H9 (cell line): ENCODE data around the gene KEL. TPM values are rescaled to one million over a fixed set of nuclear protein-coding genes. Genes with fewer than 3 reads are reported as not detected.

Source experiments
- DNase-seq: peaks from one replicate; pipeline ENCODE4 v3.0.0-alpha.2; 2017
- H2AFZ ChIP-seq: one replicate; pipeline ENCODE4 v1.6.1; 2013; ENCODE audit warnings: mild to moderate bottlenecking, low read length, control low read depth, moderate library complexity
- H2AK5ac ChIP-seq: 2 replicates; pipeline ENCODE4 v1.6.1; 2013; ENCODE audit warnings: low read length, control low read depth, mixed read lengths; ENCODE audit not compliant: insufficient read length
- H2BK120ac ChIP-seq: one replicate; pipeline ENCODE4 v1.6.1; 2013; ENCODE audit warnings: low read depth, mild to moderate bottlenecking, low read length, control low read depth, inconsistent platforms; ENCODE audit not compliant: poor library complexity, severe bottlenecking
- H2BK12ac ChIP-seq: 2 replicates; pipeline ENCODE4 v1.6.1; 2013; ENCODE audit warnings: low read length, control low read depth, mixed read lengths, low read depth; ENCODE audit not compliant: insufficient read length
- H2BK15ac ChIP-seq: 2 replicates; pipeline ENCODE4 v1.6.1; 2013; ENCODE audit warnings: low read depth, low read length, control low read depth
- H2BK20ac ChIP-seq: one replicate; pipeline ENCODE4 v1.6.1; 2013; ENCODE audit warnings: low read depth, mild to moderate bottlenecking, low read length, control low read depth, inconsistent platforms; ENCODE audit not compliant: poor library complexity, severe bottlenecking
- H2BK5ac ChIP-seq: 2 replicates; pipeline ENCODE4 v1.6.1; 2013; ENCODE audit warnings: low read length, control low read depth, mixed read lengths; ENCODE audit not compliant: insufficient read length
- H3K14ac ChIP-seq: 2 replicates; pipeline ENCODE4 v1.6.1; 2013; ENCODE audit warnings: low read length, control low read depth; ENCODE audit not compliant: insufficient read depth
- H3K18ac ChIP-seq: 2 replicates; pipeline ENCODE4 v1.6.1; 2013; ENCODE audit warnings: low read depth, mild to moderate bottlenecking, mixed read lengths, low read length, control low read depth; ENCODE audit not compliant: insufficient read length
- H3K23ac ChIP-seq: 2 replicates; pipeline ENCODE4 v1.6.1; 2013; ENCODE audit warnings: low read length, control low read depth, mixed read lengths, low read depth; ENCODE audit not compliant: insufficient read length
- H3K23me2 ChIP-seq: 2 replicates; pipeline ENCODE4 v1.6.1; 2013; ENCODE audit warnings: low read depth, mild to moderate bottlenecking, mixed read lengths, low read length, control low read depth; ENCODE audit not compliant: insufficient read length, poor library complexity, severe bottlenecking
- H3K27ac ChIP-seq: 2 replicates; pipeline ENCODE4 v1.5.1; 2013; ENCODE audit warnings: low read length, control low read depth, mixed read lengths, low read depth; ENCODE audit not compliant: insufficient read length
- H3K27me3 ChIP-seq: 2 replicates; pipeline ENCODE4 v1.6.1; 2013; ENCODE audit warnings: low read length, control low read depth, inconsistent platforms; ENCODE audit not compliant: insufficient read depth
- H3K4ac ChIP-seq: 2 replicates; pipeline ENCODE4 v1.6.1; 2013; ENCODE audit warnings: low read depth, mild to moderate bottlenecking, control low read depth, inconsistent platforms, low read length, moderate library complexity
- H3K4me1 ChIP-seq: 2 replicates; pipeline ENCODE4 v1.6.1; 2013; ENCODE audit warnings: low read length, control low read depth, inconsistent platforms; ENCODE audit not compliant: insufficient read depth
- H3K4me2 ChIP-seq: 2 replicates; pipeline ENCODE4 v1.6.1; 2013; ENCODE audit warnings: low read length, control low read depth, mixed read lengths; ENCODE audit not compliant: insufficient read length, insufficient read depth
- H3K56ac ChIP-seq: 2 replicates; pipeline ENCODE4 v1.6.1; 2013; ENCODE audit warnings: low read depth, mild to moderate bottlenecking, mixed read lengths, low read length, control low read depth; ENCODE audit not compliant: insufficient read length
- H3K79me1 ChIP-seq: 2 replicates; pipeline ENCODE4 v1.6.1; 2013; ENCODE audit warnings: low read depth, mild to moderate bottlenecking, moderate library complexity, low read length, control low read depth, inconsistent platforms; ENCODE audit not compliant: insufficient read depth, poor library complexity, severe bottlenecking
- H3K79me2 ChIP-seq: 2 replicates; pipeline ENCODE4 v1.6.1; 2013; ENCODE audit warnings: low read length, control low read depth, inconsistent platforms; ENCODE audit not compliant: insufficient read depth
- H3K9ac ChIP-seq: 2 replicates; pipeline ENCODE4 v1.6.1; 2013; ENCODE audit warnings: low read length, control low read depth, mixed read lengths; ENCODE audit not compliant: insufficient read length; ENCODE audit errors: extremely low read depth
- H3K9me3 ChIP-seq: one replicate; pipeline ENCODE4 v1.6.1; 2013; ENCODE audit warnings: low read depth, low read length, inconsistent platforms; ENCODE audit not compliant: control insufficient read depth
- H3T11ph ChIP-seq: one replicate; pipeline ENCODE4 v1.6.1; 2013; ENCODE audit warnings: mild to moderate bottlenecking, low read length, control low read depth, inconsistent platforms
- H4K20me1 ChIP-seq: one replicate; pipeline ENCODE4 v1.6.1; 2013; ENCODE audit not compliant: control insufficient read depth, insufficient read length, insufficient read depth
- H4K5ac ChIP-seq: 2 replicates; pipeline ENCODE4 v1.6.1; 2013; ENCODE audit warnings: low read depth, mild to moderate bottlenecking, mixed read lengths, low read length, control low read depth; ENCODE audit not compliant: insufficient read length
- H4K8ac ChIP-seq: replicated peaks from 2 replicates; pipeline ENCODE4 v1.6.1; 2013; ENCODE audit warnings: low read length, control low read depth, mixed read lengths, low read depth; ENCODE audit not compliant: insufficient read length
- H4K91ac ChIP-seq: 2 replicates; pipeline ENCODE4 v1.6.1; 2013; ENCODE audit warnings: low read depth, mild to moderate bottlenecking, moderate library complexity, mixed read lengths, low read length, control low read depth; ENCODE audit not compliant: insufficient read length
- H3K27ac Mint-ChIP-seq, 3 experiments: 2 replicates in 2 of 3; 3 replicates in 1 of 3; pipeline ENCODE4 v1.8.0; 2020 to 2021; ENCODE audit warnings: mixed read lengths in 3 of 3, mild to moderate bottlenecking in 1 of 3, moderate library complexity in 1 of 3
- H3K27me3 Mint-ChIP-seq: 2 replicates; pipeline ENCODE4 v1.8.0; 2021; ENCODE audit warnings: low read depth, mild to moderate bottlenecking, moderate library complexity, mixed read lengths
- H3K36me3 Mint-ChIP-seq, 3 experiments: 2 replicates in 2 of 3; 3 replicates in 1 of 3; pipeline ENCODE4 v1.8.0; 2020 to 2021; ENCODE audit warnings: low read depth in 3 of 3, mixed read lengths in 3 of 3; ENCODE audit not compliant: insufficient read depth in 1 of 3
- H3K4me1 Mint-ChIP-seq, 2 experiments: 2 replicates each; pipeline ENCODE4 v1.8.0; 2020; ENCODE audit warnings: mixed read lengths in 2 of 2
- H3K4me3 Mint-ChIP-seq, 2 experiments: 2 replicates in 1 of 2; 3 replicates in 1 of 2; pipeline ENCODE4 v1.8.0; 2020 to 2021; ENCODE audit warnings: mild to moderate bottlenecking in 2 of 2, mixed read lengths in 2 of 2, moderate library complexity in 1 of 2
- H3K9me3 Mint-ChIP-seq, 2 experiments: 2 replicates in 1 of 2; 3 replicates in 1 of 2; pipeline ENCODE4 v1.8.0; 2020; ENCODE audit warnings: mild to moderate bottlenecking in 2 of 2, mixed read lengths in 2 of 2, moderate library complexity in 1 of 2
- WGBS: extraction: QIAGEN DNeasy Blood & Tissue Kit; methylation state at CpG from one replicate; pipeline ENCODE4 v1.1.7; 2013; ENCODE audit warnings: missing lambda C conversion rate, low lambda C conversion rate, mixed read lengths; ENCODE audit not compliant: insufficient read length; ENCODE audit errors: extremely low coverage; 5-methylcytosine and 5-hydroxymethylcytosine counted together
- total RNA-seq: library from RNA; stranded (reverse); gene quantifications from 2 replicates; pipeline ENCODE4 v1.2.1, GENCODE V29; 2021
- TF ChIP-seq, protein P1 (sequence below): fragments of 200-600 bp; sonication (generic); conservative IDR thresholded peaks from 3 replicates; pipeline ENCODE4 v1.8.0; 2021; ENCODE audit warnings: antibody characterized with exemption, mild to moderate bottlenecking

KEL gene
- total RNA-seq, 1 experiment from 2014 or later: 1.5 TPM

DNA sequence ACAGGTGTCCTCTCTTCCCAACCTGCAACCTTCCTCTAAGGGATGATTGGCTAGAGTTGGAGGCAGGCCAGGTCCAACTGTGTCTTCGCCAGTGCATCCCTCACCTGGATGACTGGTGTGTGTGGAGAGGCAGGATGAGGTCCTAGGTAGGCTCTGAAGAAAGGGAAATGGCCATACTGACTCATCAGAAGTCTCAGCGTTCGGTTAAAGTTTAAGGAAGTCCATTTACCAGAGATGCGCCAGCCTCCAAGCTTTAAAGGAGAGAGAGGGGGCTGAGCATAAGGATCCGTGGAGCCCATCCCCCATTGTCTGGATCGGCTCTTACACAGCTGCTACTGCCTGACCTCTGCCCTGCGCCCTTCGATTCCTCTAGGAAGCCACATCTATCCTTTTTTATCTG, 4.4 kb downstream of the KEL start:
- Histone ChIP-seq H3K14ac (no peak overlapping the region), H3K23me2 (no peaks in the 10 kb centered on the region), H3T11ph (no peak overlapping the region), H4K5ac (no peak overlapping the region), H2AFZ (no peak overlapping the region), H3K56ac (no peak overlapping the region), H2AK5ac (no peak overlapping the region), H4K8ac (no peak overlapping the region), H3K27me3 (no peaks in the 10 kb centered on the region), H2BK5ac (no peak overlapping the region), H2BK15ac (no peak overlapping the region), H3K18ac (no peak overlapping the region), H3K79me2 (no peaks in the 10 kb centered on the region), H3K4me1 (peaks cover 7% of the 10 kb centered on the region; the same call in 1 of the 2 replicates), H3K9ac (no peak overlapping the region), H3K9me3 (no peaks in the 10 kb centered on the region), H3K27ac (no peak overlapping the region), H4K20me1 (no peaks in the 10 kb centered on the region), H2BK12ac (no peak overlapping the region), H3K23ac (no peak overlapping the region), H3K79me1 (no peaks in the 10 kb centered on the region), H3K4ac (no peak overlapping the region), H2BK20ac (no peak overlapping the region), H4K91ac (no peak overlapping the region), H3K4me2 (no peak overlapping the region), H2BK120ac (no peak overlapping the region)
- Mint-ChIP-seq H3K27ac (no peak overlapping the region), H3K4me3 (no peak overlapping the region), H3K36me3 (peaks cover 17 to 40% (median 17%) of the 10 kb centered on the region in 3 experiments), H3K4me1 (peaks cover 36 to 42% of the 10 kb centered on the region in 2 experiments), H3K9me3 (peaks cover 14 to 20% of the 10 kb centered on the region in 2 experiments), H3K27me3 (peaks cover 8% of the 10 kb centered on the region)
- no peak for DNase-seq
- TF ChIP-seq, protein P1, sequence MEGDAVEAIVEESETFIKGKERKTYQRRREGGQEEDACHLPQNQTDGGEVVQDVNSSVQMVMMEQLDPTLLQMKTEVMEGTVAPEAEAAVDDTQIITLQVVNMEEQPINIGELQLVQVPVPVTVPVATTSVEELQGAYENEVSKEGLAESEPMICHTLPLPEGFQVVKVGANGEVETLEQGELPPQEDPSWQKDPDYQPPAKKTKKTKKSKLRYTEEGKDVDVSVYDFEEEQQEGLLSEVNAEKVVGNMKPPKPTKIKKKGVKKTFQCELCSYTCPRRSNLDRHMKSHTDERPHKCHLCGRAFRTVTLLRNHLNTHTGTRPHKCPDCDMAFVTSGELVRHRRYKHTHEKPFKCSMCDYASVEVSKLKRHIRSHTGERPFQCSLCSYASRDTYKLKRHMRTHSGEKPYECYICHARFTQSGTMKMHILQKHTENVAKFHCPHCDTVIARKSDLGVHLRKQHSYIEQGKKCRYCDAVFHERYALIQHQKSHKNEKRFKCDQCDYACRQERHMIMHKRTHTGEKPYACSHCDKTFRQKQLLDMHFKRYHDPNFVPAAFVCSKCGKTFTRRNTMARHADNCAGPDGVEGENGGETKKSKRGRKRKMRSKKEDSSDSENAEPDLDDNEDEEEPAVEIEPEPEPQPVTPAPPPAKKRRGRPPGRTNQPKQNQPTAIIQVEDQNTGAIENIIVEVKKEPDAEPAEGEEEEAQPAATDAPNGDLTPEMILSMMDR: no peak
- WGBS: no CpG with 5 or more reads among the region's 8 CpGs
